GM18499 (cell line): ENCODE results near the gene GPBAR1.
A peak's percentile ranks its signal among the peaks of the same experiment; 100 is the strongest.

Experiments
- ATAC-seq: cut with Tn5 transposase; IDR thresholded peaks from one replicate; pipeline ENCODE4 v1.9.1; 2021; ENCODE audit warnings: moderate number of reproducible peaks; ENCODE audit not compliant: insufficient read depth, unreplicated experiment

GPBAR1 gene

GRCh38 chr2:218238887-218239286 is 21.9 kb upstream of the GPBAR1 start:
- no peak for ATAC-seq

GRCh38 chr2:218244204-218244603 is 16.6 kb upstream of the GPBAR1 start:
- ATAC-seq: no peak

DNA sequence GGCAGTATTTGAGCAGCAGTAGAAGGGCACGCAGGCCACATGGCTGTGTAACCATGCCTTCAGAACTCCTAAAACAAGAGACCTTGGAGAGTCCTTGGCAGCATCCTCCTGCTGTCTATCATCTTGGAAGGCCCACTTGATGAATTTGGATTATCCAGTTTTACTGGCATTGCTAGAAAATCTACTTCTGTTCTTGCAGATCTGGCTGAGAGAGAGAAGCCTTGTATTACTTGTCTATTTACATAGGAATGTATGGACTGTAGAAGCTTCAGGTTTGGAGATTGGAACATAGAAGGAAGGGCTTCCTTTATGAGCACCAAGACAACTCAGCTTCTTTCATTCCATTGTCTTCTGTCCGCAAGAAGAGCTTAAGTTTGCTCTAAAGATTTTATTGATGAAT is 16.1 kb upstream of the GPBAR1 start:
- no peak for ATAC-seq

DNA sequence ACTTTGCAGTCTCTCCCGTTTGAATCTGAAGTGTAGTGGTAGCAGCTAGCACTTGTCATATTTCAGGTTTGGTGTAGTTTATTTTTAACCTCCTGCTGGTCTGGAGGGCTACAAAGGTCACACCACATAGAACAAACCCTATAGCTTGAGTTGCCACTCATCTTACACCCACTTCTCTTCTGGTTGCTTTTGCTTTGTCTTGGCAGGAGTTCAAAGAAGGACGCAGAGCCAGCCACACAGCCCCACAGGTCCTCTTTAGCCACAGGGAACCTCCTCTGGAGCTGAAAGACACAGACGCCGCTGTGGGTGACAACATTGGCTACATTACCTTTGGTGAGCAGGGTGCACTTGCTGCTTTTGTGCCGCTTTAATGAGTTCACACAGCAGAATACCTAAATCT is 15.6 kb upstream of the GPBAR1 start:
- ATAC-seq: no peak

GRCh38 chr2:218249691-218250090 is 11.1 kb upstream of the GPBAR1 start:
- ATAC-seq: no peak

DNA sequence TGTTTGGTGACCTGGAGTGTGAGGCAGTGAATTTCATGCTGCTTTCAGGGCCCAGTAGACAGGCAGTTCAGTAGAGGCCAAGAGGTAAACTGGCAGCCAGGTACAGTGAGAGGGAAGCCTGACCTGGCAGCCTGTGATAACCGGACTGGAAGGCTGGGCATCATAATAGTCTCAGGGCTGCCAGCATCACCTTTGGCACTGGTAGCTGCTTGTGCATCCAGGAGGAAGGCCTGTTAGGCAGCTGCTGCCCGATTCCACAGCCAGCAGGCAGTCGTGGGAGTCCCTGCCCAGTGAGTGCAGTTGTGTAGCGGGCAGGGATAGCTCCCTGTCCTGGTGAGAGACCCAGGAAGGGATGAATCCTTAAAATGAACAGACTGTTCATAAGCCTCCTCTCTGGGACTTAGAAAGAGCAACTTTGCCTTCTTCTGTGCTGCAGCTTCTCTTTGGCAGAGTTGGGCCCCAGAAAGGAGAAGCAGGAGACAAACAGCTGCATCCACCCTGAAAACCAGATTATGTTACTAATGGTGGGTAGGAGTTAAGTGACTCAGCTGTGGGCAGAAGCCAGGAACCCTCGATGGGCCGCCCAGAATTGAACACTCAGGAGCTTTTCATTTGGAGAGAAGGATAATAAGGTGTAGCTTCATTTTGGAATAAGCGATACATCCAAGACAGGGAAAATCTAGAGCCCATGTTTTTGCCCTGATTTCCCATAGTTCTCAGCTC is 8.1 kb upstream of the GPBAR1 start:
- ATAC-seq: no peak

- ATAC-seq: no peak
These were observed 7.6 kb upstream of the GPBAR1 start for GRCh38 chr2:218253232-218253625.

- ATAC-seq: no peak
These were observed 5.4 kb upstream of the GPBAR1 start for GRCh38 chr2:218255446-218255845.

DNA sequence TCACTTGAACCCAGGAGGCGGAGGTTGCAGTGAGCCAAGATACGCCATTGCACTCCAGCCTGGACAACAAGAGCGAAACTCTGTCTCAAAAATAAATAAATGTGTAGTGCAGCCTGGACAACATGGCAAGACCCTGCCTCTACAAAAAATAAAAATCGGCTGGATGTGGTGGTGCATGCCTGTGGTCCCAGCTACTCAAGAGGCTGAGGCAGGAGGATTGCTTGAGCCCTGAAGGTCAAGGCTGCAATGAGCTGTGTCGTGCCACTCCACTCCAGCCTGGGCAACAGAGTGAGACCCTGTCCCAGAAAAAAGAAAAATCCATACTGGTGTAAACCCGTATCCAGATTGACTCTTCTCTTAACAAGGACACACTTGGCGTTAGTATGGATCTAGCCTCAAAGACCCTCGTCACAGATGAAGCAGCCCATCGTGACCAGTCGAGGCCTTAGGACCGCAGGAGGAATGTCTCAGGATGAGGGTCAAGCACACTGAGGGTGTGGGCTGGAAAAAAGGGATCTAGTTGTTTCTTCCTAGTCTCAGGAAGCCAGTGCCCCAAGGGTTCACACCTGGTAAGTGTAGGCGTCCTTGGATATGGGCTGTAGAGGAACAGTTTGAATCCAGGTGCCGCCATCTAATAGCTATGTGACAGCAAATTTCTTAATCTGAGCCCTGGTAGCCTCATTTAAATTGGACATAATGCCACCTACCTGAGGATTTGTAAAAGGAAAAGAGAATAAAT is 4.0 kb upstream of the GPBAR1 start:
- ATAC-seq: no peak

DNA sequence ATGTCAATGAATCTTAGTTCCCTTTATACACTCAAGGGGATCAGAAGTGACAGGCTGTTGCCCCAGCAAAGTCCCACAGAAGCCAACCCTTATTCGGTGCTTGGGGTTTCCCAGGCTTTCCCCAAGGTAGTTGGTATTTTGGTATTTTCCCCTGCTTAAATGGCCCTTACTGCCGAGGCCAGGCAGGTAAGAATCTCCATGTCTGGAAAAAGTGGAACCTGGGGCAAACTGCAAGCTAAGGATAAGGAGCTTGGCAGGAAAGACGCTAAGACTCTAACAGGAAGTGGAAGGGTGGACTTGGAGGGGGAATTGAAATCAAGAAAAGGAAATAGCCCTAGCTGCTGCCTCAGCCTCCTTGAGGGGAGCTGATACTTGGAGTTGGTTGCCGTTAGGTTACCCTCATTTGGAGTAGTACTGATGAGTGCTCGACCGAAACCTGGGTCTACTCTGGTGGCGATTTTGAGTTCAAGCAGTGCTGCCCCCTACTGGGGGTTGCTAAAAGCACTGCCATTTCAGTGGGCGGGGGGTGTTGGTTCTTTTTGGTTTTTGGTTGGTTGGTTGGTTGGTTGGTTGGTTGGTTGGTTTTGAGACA is 3.3 kb upstream of the GPBAR1 start:
- ATAC-seq: peak; percentile 47

GRCh38 chr2:218259099-218259961 is 1.5 kb upstream of the GPBAR1 start:
- ATAC-seq: no peak

DNA sequence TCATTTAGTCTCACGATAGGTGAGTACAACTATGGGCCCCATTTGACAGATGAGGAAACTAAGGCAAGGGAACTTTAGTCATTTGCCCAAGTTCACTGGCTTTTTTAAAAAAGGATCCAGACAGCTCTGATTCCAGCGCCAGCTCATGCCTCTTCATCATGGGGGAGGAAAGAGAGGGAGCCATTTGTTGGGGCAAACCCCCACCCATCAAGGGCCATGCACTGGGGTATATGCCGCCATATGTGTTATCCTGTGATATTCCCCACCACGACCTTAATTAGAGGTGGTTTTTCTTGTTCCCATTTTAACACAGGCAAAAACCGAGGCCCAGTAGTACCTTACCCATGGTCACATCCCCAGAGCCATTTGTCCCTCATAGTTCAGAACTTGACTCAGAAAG is 649 bp upstream of the GPBAR1 start:
- ATAC-seq: no peak

DNA sequence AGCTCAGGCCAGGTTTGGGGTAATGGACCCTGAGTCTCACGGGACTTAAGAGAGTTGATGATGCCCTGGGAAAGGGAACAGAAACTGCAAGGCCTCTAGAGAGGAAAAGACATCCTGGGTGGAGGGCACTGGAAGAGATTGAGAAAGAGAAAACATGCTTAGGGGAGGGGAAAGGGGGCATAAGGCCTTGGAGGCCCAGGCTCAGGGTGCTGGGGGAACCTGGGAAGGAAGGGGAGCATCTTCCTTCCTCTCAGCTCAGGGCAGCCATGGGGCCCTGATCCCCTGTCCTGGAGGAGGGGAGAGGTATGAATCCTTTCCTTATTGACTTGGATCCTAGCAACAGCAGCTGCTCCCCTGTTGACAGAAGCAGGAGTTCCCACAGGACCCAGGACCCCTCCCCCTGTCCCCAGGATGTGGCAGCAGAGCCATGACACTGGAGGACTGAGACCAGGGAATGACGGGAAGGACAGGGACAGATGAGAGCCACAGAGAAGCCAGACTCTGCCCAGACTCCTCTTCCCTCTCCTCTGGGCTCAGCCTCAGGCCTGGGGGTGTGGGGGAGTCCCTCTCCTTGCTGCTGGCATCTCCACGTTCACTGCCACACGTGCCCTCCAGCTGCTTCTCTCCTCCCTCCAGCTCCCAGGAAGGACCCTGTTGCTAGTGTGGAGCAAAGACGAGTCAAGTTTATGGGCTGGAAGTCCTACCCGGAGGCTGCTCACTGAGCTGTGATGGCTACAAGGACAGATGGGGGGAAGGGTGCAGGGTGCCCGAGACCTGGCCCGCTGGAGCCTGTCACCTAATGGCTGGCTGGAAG is 815 bp downstream of the GPBAR1 start:
- no peak for ATAC-seq

DNA sequence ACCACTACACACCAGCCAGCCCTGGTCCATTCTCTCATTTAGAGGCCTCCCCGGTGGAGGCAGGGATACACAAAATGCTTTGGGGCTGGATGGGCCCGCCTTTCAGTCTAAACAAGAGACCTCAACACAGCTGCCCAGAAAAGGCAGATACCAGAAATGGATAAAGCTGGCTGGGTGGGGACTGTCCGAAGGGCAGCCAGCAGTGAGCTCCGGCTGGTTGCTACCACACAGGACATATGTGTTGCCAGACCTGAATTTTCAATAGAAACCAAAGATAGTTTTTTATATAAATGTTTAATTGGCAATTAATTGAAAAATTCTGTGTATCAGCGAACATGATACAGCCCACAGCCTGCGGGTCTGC is 1.4 kb downstream of the GPBAR1 start:
- ATAC-seq: no peak

- ATAC-seq: no peak
These were observed 2.1 kb downstream of the GPBAR1 start for GRCh38 chr2:218262631-218263586.

DNA sequence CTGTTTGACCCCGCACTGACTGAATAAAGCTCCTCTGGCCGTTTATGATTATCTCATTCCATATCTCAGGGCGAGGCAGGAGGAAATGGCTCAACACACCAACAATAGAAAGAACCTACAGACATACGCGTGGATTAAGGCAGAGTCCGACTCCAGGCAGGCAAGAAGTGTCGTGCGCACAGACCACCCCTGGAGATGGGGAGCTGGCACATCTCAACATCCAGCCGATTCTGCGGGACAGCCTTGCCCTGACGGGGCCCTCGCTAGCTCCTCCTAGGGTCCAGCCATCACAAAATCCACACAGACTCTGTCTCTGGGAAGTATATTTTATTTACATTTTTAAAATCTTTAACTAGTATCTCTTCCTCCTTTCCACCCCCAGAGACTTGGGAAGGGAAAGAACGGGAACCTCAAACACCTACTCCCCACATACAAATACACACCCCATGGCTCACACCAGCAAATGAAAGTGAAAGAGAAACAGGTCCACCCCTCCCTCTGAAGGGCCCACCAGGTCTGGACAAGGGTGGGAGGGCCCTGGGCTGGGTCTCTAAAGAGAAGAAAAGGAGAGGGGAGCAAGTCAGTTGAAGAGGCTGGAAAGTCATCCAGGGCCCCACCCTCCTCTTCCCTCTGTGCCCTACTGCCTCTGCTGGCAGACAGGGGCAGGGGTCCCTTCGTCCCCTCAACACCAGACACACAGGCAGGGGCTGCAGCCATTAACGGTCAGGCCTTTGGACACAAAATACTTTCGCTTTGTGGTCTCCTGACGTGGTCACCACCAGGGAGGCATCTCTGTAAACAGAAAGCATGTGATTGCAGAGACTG is 3.2 kb downstream of the GPBAR1 start:
- ATAC-seq: no peak

- no peak for ATAC-seq
These were observed 4.2 kb downstream of the GPBAR1 start for GRCh38 chr2:218264773-218265561.
